DMS53 treated with DMSO at 0.1 percent for 48 hours (cell line): Measurements from ENCODE around the gene SYS1.

Experiments
- DNase-seq: peaks from one replicate; lab custom pipeline; 2025; ENCODE audit not compliant: unreplicated experiment; lab: John Stamatoyannopoulos, UW

SYS1 gene

DNA sequence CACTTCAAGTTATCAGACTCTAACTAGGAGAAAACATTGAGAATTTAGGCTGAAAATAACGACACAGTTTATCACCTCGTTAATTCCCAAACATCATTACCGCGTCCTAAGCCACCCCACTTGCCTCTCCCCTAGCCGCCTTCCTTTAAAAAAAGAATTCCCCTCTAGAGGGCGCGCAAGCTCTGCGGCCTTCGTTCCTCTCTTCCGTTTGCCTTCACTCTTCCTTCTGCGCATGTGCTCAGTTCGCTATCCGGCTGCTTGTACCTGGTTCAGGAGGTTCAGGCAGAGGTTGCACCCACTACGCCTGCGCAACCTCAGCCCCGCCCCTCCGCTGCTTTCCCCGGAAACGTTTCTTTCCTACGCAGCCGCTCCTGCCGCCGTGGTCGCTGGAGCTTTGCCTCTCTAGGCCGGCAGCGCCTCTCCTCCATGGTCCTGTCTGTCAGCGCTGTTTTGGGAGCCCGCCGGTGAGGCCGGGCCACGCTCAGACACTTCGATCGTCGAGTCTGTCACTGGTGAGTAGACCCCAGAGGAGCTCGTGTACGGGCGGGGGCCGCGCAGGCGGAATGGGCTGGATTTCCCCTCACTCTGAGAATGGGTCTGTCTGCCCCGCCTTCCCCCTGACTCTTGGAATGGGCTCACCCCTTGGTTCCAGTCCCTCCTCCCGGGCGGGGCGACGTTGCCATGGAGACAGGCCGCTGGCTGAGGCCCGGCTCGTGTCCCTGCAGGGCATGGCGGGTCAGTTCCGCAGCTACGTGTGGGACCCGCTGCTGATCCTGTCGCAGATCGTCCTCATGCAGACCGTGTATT is at the start of gene SYS1:
Gene SYS1, plus strand, starts transcription at position 353 of the 807 bp plus-strand sequence. Its CDS starts 376 bp downstream, at position 729.
- peak; percentile 98 for DNase-seq

DNA sequence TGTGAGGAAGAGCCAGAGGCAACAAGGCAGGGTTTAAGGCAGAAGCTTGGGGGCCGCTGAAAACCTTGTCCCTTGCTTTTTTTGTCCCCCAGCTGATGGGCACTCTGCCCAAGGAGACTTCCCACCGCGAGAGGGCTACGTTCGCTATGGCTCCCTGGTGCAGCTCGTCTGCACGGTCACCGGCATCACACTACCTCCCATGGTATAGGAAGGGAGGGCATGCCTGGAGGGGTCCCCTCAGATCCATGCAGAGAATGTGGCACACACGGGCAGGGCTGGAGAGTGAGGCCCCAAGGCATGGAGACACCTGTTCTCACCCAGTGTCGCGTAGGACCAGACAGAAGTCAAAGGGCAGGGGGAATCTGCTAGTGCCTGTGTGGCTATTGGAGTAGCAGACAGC is 49.0 kb upstream of the SYS1 start:
- no peak for DNase-seq

DNA sequence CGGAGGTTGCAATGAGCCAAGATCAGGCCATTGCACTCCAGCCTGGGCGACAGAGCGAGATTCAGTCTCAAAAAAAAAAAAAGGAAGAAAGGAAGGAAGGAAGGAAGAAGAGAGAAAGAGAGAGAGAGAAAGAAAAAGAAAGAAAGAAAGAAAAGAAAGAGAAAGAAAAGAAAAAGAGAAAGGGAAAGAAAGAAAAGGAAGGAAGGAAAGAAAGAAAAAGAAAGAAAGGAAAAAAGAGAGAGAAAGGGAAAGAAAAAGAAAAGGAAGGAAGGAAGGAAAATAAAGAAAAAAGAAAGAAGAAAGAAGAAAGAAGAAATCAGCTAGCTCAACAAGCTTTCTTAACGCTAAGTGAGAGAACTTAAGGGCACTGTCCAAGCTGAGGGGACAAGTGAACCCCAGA is 47.3 kb upstream of the SYS1 start:
- no peak for DNase-seq

DNA sequence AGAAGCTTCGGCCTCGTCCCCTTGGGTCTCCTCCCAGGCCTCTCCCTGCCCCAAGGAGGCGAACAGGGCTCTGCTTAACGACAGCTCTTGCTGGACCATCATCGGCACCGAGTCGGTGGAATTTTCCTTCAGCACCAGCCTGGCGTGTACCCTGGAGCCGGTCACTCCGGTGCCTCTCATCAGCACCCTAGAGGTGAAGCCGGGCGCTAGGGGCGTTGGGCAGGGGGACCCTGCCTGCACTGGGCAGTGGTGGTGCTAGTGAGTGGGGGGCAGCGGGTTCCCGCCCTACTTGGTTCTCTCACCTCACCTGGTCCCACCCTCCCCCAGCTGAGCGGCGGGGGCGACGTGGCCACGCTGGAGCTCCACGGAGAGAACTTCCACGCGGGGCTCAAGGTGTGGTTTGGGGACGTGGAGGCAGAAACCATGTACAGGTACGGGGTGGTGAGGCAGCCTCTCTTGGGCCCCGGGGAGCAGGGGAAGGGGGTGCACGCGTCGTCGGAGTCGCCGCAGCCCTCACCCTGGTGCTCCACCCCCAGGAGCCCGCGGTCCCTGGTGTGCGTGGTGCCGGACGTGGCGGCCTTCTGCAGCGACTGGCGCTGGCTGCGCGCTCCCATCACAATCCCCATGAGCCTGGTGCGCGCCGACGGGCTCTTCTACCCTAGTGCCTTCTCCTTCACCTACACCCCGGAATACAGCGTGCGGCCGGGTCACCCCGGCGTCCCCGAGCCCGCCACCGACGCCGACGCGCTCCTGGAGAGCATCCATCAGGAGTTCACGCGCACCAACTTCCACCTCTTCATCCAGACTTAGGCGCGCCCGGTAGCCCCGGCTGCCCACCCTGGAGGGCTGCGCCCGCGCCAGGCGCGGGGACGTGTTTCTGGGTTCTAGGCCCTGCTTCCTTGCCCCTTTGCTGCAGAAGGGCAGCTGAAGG is 46.5 kb upstream of the SYS1 start:
- no peak for DNase-seq

DNA sequence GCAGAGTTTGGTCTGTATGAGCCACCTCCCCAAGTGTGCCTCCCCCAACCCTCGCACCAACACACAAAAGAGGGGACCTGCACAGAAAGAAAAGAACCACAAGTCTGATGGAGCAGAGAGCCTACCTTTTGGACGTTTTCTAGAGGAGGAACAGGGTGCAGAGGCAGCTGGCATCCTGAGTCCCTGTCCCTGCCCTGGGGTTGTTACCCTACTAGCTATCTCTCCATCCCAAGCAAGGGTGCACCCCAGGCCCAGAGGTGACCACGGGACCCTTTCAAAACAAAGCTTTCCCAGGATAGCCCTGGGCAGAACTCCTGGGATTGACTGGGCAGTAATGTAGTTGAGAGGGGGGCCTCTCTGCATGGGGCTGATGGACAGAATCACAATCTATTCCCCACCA is 45.1 kb upstream of the SYS1 start:
- no peak for DNase-seq

DNA sequence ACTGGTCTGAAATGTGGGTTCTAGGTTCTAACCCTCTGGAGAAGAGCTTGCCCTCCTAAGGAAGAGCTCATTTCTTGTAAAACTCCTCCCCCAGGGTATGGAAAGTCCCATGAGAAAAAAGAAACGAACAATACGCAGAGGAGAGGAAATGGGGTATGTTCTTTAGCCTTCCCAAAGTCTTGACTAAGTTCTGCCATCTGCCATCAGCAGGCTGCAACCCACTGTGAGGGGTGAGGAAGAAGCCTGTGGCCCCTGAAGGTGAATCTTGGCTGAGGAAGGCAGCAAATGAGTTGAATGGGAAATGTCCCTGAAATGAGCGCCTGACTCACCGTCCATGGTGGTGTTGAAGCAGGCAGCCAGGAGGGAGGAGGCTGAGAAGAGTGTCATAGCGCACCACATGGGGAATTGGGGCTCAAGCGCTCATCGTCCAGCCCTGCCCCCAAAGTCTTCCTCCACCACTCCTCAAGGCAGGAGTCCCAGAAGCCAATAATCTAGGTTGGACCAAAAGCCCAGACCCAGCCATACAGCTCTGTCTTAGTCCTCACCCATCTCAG is 44.5 kb upstream of the SYS1 start:
- DNase-seq = no peak

DNA sequence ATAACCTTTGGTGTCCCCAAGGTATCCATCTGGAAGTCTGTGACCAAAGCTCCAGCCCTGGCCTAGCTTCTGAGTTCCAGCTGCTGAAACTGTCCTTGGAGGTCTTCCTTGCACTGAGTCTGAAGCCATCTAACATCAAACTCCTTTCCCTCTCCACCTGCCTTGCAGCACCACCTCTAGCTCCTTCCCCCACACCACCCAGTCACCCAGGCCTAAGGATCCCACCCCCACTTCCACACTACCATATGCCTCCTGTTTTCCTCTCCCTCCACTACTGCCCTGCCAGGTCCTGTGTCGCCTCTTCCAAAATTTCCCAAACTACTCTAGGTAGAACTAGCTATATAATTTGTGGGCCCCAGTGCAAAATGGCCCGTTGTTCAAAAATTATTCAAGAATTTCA is 44.0 kb upstream of the SYS1 start:
- no peak for DNase-seq

DNA sequence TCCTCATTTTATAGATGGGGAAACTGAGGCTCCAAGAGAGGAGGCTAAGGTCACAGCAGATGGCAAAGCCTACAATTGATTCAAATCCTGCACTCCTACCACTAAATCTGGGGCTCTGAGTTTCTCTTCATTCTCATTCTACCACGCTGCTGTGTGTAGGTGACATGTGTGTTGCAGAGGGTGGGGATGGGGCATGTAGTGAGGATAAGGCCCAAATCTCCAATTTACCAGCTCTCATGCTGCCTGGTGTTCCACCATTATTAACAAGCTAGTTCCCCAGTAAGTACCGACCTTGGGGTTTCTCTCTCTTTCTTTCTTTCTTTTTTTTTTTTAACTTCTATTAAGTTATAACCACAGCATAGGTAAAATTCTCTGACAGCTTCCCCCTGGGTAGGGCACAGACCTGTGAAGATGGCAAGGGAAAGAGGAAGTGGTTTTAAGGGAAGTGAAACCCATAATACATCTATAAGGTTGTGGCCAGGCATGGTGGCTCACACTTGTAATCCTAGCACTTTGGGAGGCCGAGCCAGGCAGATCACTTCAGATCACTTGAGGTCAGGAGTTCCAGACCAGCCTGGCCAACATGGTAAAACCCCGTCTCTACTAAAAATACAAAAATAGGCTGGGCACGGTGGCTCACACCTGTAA is 41.9 kb upstream of the SYS1 start:
- no peak for DNase-seq

DNA sequence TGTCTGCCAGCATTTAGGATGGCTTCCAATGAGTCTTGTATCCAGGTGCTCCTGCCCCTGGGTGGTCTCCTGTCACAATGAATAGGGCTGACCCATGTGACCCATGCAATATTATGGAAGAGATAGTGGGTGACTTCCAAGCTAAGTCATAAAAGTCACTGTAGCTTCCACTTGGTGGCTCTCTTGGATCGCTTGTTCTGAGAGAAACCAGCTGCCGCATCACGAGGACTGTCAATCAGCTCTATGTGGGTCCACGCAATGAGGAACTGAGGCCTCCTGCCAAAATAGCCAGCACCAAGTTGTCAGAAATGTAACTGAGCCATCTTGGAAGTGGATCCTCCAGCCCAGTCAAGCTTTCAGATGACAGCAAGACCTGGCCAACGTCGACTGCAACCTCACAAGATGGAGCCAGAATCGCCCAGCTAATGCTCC is 40.0 kb upstream of the SYS1 start:
- DNase-seq = peak; percentile 66

DNA sequence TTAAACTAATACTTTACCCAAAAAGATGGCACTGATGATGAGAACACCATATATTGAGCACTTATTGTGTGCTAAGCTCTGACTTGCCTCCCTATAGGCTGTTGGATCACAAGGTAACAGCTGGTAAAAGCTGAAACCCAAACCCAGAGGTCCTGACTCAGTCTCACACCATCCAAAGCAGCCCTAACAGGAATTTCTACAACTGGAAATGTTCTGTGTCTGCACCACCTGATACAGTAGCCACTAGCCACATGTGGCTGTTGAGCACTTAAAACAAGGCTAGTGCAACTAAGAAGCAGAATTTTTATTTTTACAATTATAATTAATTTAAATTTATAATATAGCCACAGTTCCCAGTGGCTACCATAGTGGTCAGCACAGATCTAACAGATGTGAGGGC is 39.2 kb upstream of the SYS1 start:
- DNase-seq = no peak

DNA sequence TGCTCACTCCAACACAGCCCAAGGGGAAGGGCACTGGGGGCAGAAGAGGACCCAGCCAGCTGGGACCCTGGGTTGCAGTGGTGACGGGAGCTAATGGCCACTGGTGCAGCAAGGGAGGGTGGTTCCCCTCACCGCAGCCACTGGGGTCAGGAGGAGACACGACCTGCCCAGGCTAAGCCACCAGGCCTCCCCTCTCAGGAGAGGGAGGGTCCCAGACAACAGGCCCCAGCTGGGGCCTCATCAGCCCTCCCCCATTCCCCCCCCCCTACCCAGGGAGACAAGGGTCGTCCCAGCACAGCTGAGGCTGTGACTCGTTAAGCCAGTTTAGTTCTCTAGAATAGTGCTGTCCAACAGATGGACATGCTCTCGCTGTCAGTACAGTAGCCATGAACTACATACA is 37.6 kb upstream of the SYS1 start:
- no peak for DNase-seq

DNA sequence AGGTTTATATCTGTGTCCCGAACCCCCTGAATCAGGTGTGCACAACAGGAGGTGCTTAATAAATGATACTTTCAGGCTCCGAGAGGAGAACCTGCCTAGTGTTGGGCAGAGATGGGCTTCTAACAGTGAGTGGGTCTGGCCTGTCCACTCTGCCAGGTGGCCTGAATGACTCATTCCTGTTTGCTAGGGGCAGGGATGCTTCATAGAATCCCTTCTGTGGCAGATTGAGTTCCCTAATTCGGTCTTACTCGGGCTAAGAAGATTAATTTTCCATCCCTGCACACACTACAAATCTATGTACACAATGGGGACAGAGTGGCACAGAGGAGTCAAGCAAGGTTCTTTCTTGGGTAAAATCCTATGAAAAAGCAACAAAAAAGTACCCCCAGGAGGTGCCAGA is 34.5 kb upstream of the SYS1 start:
- DNase-seq = peak; percentile 29

DNA sequence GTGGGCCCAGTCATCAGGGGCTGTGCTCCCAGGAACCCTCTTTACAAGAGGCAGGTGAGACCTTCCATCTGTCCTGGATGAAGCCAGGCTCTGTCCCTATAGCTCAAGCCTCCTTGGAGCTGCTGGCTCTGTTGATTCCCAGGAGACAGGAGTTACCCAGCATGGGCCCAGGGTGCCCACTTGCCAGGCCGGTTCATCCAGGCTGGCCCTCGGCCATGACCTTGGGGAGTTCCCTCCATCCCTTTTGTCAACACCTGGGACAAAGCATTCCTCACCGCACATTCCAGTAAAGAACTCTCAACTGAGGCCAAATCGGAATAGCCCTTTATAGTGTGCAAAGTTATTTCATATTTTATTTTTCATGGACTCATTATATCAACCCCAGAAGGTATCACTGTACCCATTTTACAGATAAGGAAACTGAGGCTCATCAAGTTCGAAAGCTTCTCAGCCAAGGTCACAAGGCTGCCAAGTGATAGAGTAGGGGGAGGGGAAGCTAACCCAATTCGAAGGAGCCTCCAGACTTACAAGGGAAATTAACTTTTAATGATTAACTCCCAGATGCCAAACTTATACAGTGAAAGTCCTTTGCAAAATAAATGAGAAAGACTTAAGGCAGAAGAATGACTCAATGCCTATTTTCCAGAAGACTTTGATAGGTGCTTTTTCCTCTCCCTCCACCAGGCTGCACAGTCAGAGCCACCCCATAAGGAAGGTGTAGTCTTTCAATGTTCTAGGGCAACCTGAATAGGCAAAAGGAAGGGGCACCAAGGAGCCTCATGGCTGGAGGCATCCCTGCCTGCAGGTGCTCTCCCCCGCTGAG is 33.2 kb upstream of the SYS1 start:
- no peak for DNase-seq

DNA sequence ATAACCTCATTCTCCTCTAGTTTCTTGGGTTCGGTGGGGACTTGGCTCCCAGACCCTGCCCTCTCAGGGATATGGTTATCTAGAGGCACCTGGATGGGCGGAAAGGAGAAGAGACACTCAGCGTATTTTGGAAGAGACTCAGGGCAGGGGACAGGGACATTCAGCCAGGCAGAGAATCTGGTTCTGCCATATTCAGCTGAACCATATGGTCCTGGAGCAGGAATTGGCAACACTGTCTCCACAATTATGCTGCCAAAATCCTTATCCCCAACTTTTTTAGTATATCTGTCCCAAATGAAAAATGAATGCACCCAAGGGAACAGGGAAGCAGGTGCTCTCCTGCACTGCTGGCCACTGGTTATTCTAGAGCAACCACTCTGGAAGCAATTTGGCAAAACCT is 32.5 kb upstream of the SYS1 start:
- DNase-seq = no peak

DNA sequence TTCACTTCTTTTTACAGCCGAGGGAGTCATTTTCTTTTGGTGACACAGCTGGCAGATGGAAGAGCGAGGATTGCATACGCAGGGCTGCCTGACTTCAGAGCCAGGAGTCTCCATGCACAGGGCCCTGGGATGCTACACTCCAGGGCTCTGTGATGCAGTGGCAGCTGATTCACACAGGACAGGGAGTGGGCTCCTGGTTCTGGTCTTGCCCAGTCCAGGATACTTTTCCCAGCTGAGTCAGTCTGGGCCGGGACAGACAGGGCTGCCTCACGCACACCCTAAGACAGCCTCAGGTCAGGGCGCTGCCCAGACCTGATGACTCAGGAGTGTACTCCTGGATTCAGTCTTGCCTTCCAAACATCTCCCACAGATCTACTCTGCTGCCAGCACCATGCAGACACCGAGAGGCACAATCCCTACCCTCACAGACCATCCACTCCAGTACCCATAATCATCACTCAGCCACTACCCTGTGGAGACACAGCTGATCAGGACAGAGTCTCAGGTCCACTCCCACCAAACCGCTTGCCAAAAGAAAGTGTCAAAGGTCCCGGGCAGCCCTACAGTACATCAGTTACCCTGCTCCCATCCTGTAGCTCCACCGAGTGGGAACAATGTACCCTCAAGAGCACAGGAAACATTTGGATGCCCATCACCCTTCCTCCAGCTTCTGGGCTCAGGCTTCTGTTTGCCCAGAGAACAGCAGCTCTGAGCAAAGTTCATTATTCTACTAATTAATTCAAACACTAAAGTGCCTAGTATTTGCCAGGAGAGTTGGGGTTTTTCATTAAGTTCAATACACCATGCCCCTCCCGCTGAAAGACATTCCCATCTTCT is 26.2 kb upstream of the SYS1 start:
- no peak for DNase-seq

DNA sequence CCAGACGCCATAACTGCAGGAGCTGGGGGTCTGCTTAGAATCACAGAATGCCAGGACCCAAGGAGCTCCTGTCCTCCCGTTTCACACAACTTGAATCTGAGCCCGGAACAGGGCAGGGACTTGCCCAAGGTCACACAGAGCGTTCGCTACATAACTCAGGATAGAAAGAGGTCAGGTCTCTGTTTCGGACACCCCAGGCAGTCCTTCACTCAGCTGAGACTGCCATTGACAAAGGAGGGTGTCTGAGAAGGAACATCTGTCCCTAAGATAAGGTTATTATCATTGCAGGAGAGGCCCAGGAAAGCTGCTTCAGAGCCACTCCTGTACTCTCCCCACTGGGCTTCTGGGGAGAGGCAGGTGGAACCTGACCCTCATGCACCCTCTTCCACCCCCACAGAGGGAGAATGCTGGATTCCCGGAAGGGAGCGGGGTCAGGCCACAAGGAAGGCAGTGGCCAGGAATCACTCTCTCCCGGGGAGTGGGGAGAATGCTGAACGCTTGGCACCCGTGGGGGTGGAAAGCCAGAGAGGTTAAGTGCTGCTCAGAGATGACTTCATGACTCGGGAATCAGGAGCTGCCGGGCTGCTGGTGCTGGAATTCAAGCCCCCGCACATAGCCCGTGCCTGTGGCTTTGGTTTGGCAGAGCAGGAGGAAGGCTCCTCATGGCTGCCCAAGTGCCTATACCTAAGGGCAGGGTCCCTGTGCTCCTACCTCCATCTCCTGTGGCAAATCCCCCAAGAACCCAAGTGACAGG is 25.4 kb upstream of the SYS1 start:
- DNase-seq = no peak

DNA sequence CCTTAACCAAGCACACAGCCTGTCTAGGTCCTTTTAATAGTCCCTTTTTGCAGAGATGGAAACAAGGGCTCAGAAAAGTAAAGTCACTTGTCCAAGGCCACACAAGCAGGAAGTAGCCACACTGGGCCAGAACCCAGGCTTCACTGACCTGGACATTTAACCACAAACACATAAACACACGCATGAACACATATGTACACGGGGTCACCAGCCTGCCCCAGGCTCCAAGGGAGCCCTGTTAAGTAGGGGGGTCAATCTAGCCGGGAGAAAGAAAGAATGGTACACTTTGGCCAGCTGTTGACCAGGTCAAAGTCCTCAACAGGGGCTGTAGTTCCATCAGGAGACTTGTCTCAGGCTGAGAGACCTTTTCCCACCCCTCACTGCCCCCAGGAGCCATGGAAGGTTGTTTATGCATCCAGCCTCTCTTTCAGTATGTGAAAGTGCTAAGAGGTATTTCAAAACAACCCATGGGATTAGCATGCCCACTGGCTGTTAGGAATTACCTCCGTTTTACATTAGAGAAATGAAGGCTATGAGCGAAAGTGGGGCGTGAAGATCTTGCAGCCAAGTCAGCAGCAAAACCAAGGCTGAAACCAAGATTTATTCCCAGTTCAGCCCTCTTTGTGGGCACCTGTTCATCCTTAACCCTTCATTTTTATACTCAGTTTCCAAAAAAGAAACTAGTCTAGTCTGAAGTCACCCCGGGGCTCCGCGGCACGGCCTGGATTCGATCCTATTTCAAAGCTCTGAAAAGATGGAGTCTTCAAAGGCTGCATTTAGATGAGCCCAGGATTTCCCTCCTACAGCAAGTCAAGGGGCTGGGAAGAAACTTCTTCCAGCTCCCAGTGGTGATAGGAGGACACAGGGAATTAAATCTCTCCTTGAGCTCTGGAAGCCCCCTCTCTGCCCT is 24.6 kb upstream of the SYS1 start:
- no peak for DNase-seq

DNA sequence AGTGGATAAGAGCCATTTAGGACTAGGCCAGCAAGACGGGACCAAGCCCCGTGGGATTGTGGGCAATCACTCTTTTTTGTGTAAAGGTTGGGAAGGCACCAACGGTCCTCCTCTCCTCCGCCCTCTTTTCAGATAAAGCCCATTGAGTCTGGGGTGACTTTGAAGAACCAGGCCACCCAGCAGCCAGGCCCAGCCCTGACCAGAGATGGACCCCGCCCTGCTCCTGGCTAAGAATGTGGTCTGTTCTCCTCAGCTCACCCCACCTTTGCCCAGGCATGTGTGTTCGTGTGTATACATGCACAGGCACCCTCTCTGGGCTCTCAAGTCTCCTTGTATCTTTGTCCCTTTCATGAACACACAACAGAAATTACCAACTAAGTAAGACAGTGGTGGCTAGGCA is 23.9 kb upstream of the SYS1 start:
- DNase-seq = no peak
